Progenitor cell of endocrine pancreas (in vitro differentiated cells): ENCODE results near the gene CNNM1. TPM values are rescaled to one million over a fixed set of nuclear protein-coding genes. Genes with fewer than 3 reads are reported as not detected.

Experiments
- DNase-seq: peaks from one replicate; pipeline ENCODE4 v3.0.0; 2021; ENCODE audit warnings: low spot score; ENCODE audit not compliant: unreplicated experiment
- H3K27ac Mint-ChIP-seq: 2 replicates; pipeline ENCODE4 v1.8.0; 2021; ENCODE audit warnings: mild to moderate bottlenecking, moderate library complexity, mixed read lengths
- H3K27me3 Mint-ChIP-seq: 2 replicates; pipeline ENCODE4 v1.8.0; 2021; ENCODE audit warnings: mixed read lengths
- H3K36me3 Mint-ChIP-seq: 2 replicates; pipeline ENCODE4 v1.8.0; 2022; ENCODE audit warnings: mixed read lengths; ENCODE audit not compliant: insufficient read depth
- H3K4me1 Mint-ChIP-seq: 2 replicates; pipeline ENCODE4 v1.8.0; 2021; ENCODE audit warnings: low read depth, mixed read lengths
- H3K4me3 Mint-ChIP-seq: 2 replicates; pipeline ENCODE4 v1.8.0; 2021; ENCODE audit warnings: low read depth, mild to moderate bottlenecking, moderate library complexity, mixed read lengths
- H3K9me3 Mint-ChIP-seq: 2 replicates; pipeline ENCODE4 v1.8.0; 2021; ENCODE audit warnings: low read depth, mixed read lengths
- total RNA-seq: library from RNA; stranded (reverse); gene quantifications from 2 replicates; pipeline ENCODE4 v1.2.1, GENCODE V29; 2021
- TF ChIP-seq, protein P1 (sequence below): fragments of 200-600 bp; sonication (generic); IDR thresholded peaks from one replicate; pipeline ENCODE4 v1.5.0; 2021; ENCODE audit warnings: antibody characterized with exemption, mild to moderate bottlenecking; ENCODE audit not compliant: unreplicated experiment

CNNM1 gene
- total RNA-seq, 1 donor from 2014 or later: 0.38 TPM

DNA sequence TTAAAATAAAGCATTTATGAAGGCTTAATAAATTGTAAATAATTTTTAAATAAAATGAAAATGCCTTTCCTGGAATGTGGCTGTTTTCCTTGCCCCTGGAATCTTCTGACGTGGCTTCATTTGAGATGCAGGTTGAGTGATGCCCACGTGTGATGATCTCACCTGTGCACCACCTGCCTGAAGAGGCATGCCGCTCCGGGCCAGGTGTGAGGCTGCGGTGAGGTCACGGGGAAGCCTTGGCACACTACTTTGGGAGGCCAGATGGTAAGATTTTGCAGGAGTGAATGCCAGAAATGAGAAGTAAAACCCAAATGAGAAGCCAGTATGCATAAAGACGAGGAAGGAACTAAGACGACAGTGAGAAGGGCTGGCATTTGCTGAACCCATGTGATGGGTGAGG is 65.1 kb downstream of the CNNM1 start:
- Mint-ChIP-seq H3K4me3 (no peak overlapping the region), H3K36me3 (peaks cover 10% of the 10 kb centered on the region), H3K9me3 (no peaks in the 10 kb centered on the region), H3K27ac (no peak overlapping the region), H3K27me3 (peaks cover 9% of the 10 kb centered on the region), H3K4me1 (peaks cover 9% of the 10 kb centered on the region)
- TF ChIP-seq, protein P1, sequence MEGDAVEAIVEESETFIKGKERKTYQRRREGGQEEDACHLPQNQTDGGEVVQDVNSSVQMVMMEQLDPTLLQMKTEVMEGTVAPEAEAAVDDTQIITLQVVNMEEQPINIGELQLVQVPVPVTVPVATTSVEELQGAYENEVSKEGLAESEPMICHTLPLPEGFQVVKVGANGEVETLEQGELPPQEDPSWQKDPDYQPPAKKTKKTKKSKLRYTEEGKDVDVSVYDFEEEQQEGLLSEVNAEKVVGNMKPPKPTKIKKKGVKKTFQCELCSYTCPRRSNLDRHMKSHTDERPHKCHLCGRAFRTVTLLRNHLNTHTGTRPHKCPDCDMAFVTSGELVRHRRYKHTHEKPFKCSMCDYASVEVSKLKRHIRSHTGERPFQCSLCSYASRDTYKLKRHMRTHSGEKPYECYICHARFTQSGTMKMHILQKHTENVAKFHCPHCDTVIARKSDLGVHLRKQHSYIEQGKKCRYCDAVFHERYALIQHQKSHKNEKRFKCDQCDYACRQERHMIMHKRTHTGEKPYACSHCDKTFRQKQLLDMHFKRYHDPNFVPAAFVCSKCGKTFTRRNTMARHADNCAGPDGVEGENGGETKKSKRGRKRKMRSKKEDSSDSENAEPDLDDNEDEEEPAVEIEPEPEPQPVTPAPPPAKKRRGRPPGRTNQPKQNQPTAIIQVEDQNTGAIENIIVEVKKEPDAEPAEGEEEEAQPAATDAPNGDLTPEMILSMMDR: no peak
- DNase-seq: no peak

GRCh38 chr10:99394761-99395386 is 65.7 kb downstream of the CNNM1 start:
- no peak overlapping the region for H3K27ac Mint-ChIP-seq
- peaks cover 9% of the 10 kb centered on the region for H3K4me1 Mint-ChIP-seq

GRCh38 chr10:99395750-99396445 is 66.7 kb downstream of the CNNM1 start:
- peaks cover 9% of the 10 kb centered on the region for H3K4me1 Mint-ChIP-seq
- TF ChIP-seq, protein P1: no peak
- H3K4me3 Mint-ChIP-seq: no peak overlapping the region
- no peak overlapping the region for H3K27ac Mint-ChIP-seq
- peaks cover 9% of the 10 kb centered on the region for H3K27me3 Mint-ChIP-seq
- H3K36me3 Mint-ChIP-seq: peaks cover 10% of the 10 kb centered on the region
- no peak for DNase-seq
- H3K9me3 Mint-ChIP-seq: no peaks in the 10 kb centered on the region

More at GRCh38 chr10:99394761-99395386, 65.7 kb downstream of the CNNM1 start:
- no peaks in the 10 kb centered on the region for H3K9me3 Mint-ChIP-seq
- no peak for DNase-seq
- H3K36me3 Mint-ChIP-seq: peaks cover 10% of the 10 kb centered on the region
- TF ChIP-seq, protein P1: no peak
- H3K27me3 Mint-ChIP-seq: peaks cover 9% of the 10 kb centered on the region
- H3K4me3 Mint-ChIP-seq: no peak overlapping the region

GRCh38 chr10:99396471-99396870 is 67.3 kb downstream of the CNNM1 start:
- peaks cover 12% of the 10 kb centered on the region for H3K36me3 Mint-ChIP-seq
- peaks cover 9% of the 10 kb centered on the region for H3K27me3 Mint-ChIP-seq
- TF ChIP-seq, protein P1: no peak
- H3K4me1 Mint-ChIP-seq: peaks cover 9% of the 10 kb centered on the region
- no peaks in the 10 kb centered on the region for H3K9me3 Mint-ChIP-seq
- DNase-seq: no peak
- no peak overlapping the region for H3K27ac Mint-ChIP-seq
- H3K4me3 Mint-ChIP-seq: no peak overlapping the region

- Mint-ChIP-seq H3K36me3 (peaks cover 14% of the 10 kb centered on the region), H3K27me3 (no peaks in the 10 kb centered on the region), H3K4me1 (peaks cover 9% of the 10 kb centered on the region), H3K4me3 (no peak overlapping the region), H3K9me3 (no peaks in the 10 kb centered on the region), H3K27ac (no peak overlapping the region)
- no peak for DNase-seq
- TF ChIP-seq, protein P1: no peak
Measured at GRCh38 chr10:99399664-99400063, 70.5 kb downstream of the CNNM1 start.
